GM18870 (cell line): ENCODE measurements around the gene MIPEP.

Experiments used
- ATAC-seq: cut with Tn5 transposase; IDR thresholded peaks from one replicate; pipeline ENCODE4 v1.9.1; 2021; ENCODE audit warnings: moderate library complexity; ENCODE audit not compliant: unreplicated experiment

Gene MIPEP

GRCh38 chr13:23855360-23855759 is 33.8 kb downstream of the MIPEP start:
- no peak for ATAC-seq

GRCh38 chr13:23852351-23852750 is 36.8 kb downstream of the MIPEP start:
- no peak for ATAC-seq

- no peak for ATAC-seq
Measured at GRCh38 chr13:23851106-23851505, 38.1 kb downstream of the MIPEP start.

- ATAC-seq = no peak
Measured at GRCh38 chr13:23850134-23850533, 39.1 kb downstream of the MIPEP start.

- no peak for ATAC-seq
Measured at GRCh38 chr13:23849670-23850069, 39.5 kb downstream of the MIPEP start.

GRCh38 chr13:23848646-23849141 is 40.5 kb downstream of the MIPEP start:
- ATAC-seq = no peak

GRCh38 chr13:23848019-23848418 is 41.2 kb downstream of the MIPEP start:
- no peak for ATAC-seq

- ATAC-seq = no peak
Measured at GRCh38 chr13:23847497-23847896, 41.7 kb downstream of the MIPEP start.

GRCh38 chr13:23845105-23845725 is 44.0 kb downstream of the MIPEP start:
- no peak for ATAC-seq

- ATAC-seq = no peak
Measured at GRCh38 chr13:23844132-23844531, 45.1 kb downstream of the MIPEP start.

- no peak for ATAC-seq
Measured at GRCh38 chr13:23843436-23843835, 45.8 kb downstream of the MIPEP start.

- ATAC-seq = no peak
Measured at GRCh38 chr13:23842406-23842805, 46.8 kb downstream of the MIPEP start.

- ATAC-seq = no peak
Measured at GRCh38 chr13:23833733-23834611, 55.2 kb downstream of the MIPEP start.

GRCh38 chr13:23828866-23829265 is 60.3 kb downstream of the MIPEP start:
- ATAC-seq = no peak

GRCh38 chr13:23828086-23828485 is 61.1 kb downstream of the MIPEP start:
- ATAC-seq = no peak

GRCh38 chr13:23825179-23825578 is 64.0 kb downstream of the MIPEP start:
- ATAC-seq = no peak

GRCh38 chr13:23824371-23824770 is 64.8 kb downstream of the MIPEP start:
- no peak for ATAC-seq

GRCh38 chr13:23822252-23822824 is 66.9 kb downstream of the MIPEP start:
- ATAC-seq = no peak

- ATAC-seq = no peak
Measured at GRCh38 chr13:23820530-23820929, 68.7 kb downstream of the MIPEP start.

GRCh38 chr13:23817830-23818229 is 71.4 kb downstream of the MIPEP start:
- ATAC-seq = no peak

- no peak for ATAC-seq
Measured at GRCh38 chr13:23817136-23817535, 72.1 kb downstream of the MIPEP start.

GRCh38 chr13:23813635-23814034 is 75.6 kb downstream of the MIPEP start:
- no peak for ATAC-seq
